Activated CD8-positive, alpha-beta T cell treated with anti-CD3 and anti-CD28 coated beads for 36 hours (primary cell): ENCODE measurements around the gene ZNRF2. TPM values are rescaled to one million over a fixed set of nuclear protein-coding genes. Genes with fewer than 3 reads are reported as not detected.
A peak's percentile ranks its signal among the peaks of the same experiment; 100 is the strongest.

Source experiments
- ATAC-seq: fragments of 200-7000 bp; cut with Tn5 transposase; one replicate; pipeline ENCODE4 v1.10.0; 2021; ENCODE audit warnings: mild to moderate bottlenecking, moderate library complexity
- CTCF ChIA-PET: fragments of 350-600 bp; sonication (Branson Sonifier 250); formaldehyde crosslinking; loops from one replicate; lab custom pipeline; 2021; ENCODE audit warnings: antibody characterized with exemption; lab: Charles Lee
- POLR2A ChIA-PET: fragments of 350-600 bp; sonication (Branson Sonifier 250); formaldehyde crosslinking; loops from one replicate; lab custom pipeline; 2021; ENCODE audit warnings: antibody characterized with exemption; lab: Charles Lee
- DNase-seq: peaks from one replicate; pipeline ENCODE4 v3.0.0-alpha.2; 2020
- H3K27ac Mint-ChIP-seq: one replicate; pipeline ENCODE4 v1.8.0; 2021; ENCODE audit warnings: mild to moderate bottlenecking, mixed read lengths
- H3K27me3 Mint-ChIP-seq: one replicate; pipeline ENCODE4 v1.8.0; 2021; ENCODE audit warnings: mixed read lengths
- H3K36me3 Mint-ChIP-seq: one replicate; pipeline ENCODE4 v1.8.0; 2021; ENCODE audit warnings: low read depth, mixed read lengths
- H3K4me1 Mint-ChIP-seq: one replicate; pipeline ENCODE4 v1.8.0; 2021; ENCODE audit warnings: low read depth, mixed read lengths
- H3K4me3 Mint-ChIP-seq: one replicate; pipeline ENCODE4 v1.8.0; 2021; ENCODE audit warnings: mild to moderate bottlenecking, moderate library complexity, mixed read lengths
- H3K9me3 Mint-ChIP-seq: one replicate; pipeline ENCODE4 v1.8.0; 2021; ENCODE audit warnings: mixed read lengths
- CTCF ChIP-seq: fragments of 200-600 bp; IDR thresholded peaks from one replicate; pipeline ENCODE4 v1.8.0; 2022; ENCODE audit warnings: antibody characterized with exemption, mild to moderate bottlenecking
- intact Hi-C: fragments of 100-400 bp; cut with micrococcal nuclease; formaldehyde crosslinking; loops from one replicate; pipeline ENCODE4 v1.10.0; 2022
- total RNA-seq, 2 experiments: library from RNA; stranded (reverse); gene quantifications; one replicate each; pipeline ENCODE4 v1.2.3, GENCODE V29; 2021

The ZNRF2 gene
- total RNA-seq, 2 experiments from 2014 or later = 8.9 to 9.7 TPM

DNA sequence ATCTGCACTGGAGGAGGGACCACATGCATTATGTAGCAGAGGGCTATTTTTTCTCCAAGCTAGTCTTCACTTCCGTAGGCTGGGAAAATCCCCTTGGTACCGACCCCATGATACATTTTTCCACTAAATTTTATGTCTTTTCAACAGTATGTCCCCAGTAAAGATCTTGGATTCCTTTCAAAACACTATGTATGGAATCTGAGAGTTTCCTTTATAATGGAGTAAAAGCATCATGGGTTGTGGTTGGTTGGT lies 4.8 kb upstream of the ZNRF2 start:
- Mint-ChIP-seq H3K36me3 (no peaks in the 10 kb centered on the region), H3K4me1 (peaks cover 14% of the 10 kb centered on the region), H3K27ac (no peak overlapping the region), H3K27me3 (no peaks in the 10 kb centered on the region), H3K9me3 (no peaks in the 10 kb centered on the region), H3K4me3 (peak overlapping the region; percentile 18)
- CTCF ChIA-PET = interaction anchor here (1.0 to 7.7 kb wide), 6 partner anchors 43 to 285 kb away, joined by 3 to 96 read pairs (median 6); no protein-coding TSS in a partner anchor
- ATAC-seq (no peak), DNase-seq (no peak)
- POLR2A ChIA-PET = interaction anchor here (1.3 kb wide), 1 partner anchor 15 kb away, joined by 3 read pairs; no protein-coding TSS in a partner anchor
- intact Hi-C loops = loop anchor here (5.0 to 10.0 kb wide), 5 partner anchors 73 to 283 kb away; partner anchors contain the start of gene GGCT
- TF ChIP-seq CTCF = no peak

DNA sequence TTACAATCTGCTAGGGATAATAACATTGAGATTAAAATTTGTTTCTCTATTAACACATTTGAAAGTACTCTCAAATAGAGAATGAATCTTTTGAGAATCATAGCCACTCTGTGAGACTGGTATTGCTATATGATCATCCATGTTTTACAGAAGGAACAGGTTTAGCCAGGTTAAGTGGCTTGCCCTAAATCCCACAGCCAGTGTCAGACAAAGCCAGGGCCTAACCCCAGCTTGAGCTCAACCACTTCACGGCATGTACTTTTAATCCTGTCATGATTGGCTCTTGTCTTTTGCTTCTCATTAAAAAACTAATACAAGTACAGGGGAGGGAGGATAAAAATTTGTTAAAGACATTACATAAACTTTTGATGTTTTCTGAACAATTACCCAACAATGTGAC lies 3.8 kb upstream of the ZNRF2 start:
- no peaks in the 10 kb centered on the region for H3K36me3 Mint-ChIP-seq
- H3K9me3 Mint-ChIP-seq = no peaks in the 10 kb centered on the region
- peaks cover 14% of the 10 kb centered on the region for H3K4me1 Mint-ChIP-seq
- no peak for DNase-seq
- intact Hi-C loops = loop anchor here (5.0 to 10.0 kb wide), 2 partner anchors 42 to 194 kb away; partner anchors contain the start of gene NOD1
- ATAC-seq = no peak
- no peak overlapping the region for H3K27ac Mint-ChIP-seq
- H3K27me3 Mint-ChIP-seq = no peaks in the 10 kb centered on the region
- ChIA-PET POLR2A (no interaction called here), CTCF (interaction anchor here (5.2 kb wide), 1 partner anchor 284 kb away, joined by 45 read pairs; no protein-coding TSS in a partner anchor)
- TF ChIP-seq CTCF = no peak
- no peak overlapping the region for H3K4me3 Mint-ChIP-seq

GRCh38 chr7:30281263-30281662 lies 3.1 kb upstream of the ZNRF2 start:
- intact Hi-C loops = loop anchor here (5.0 to 10.0 kb wide), 2 partner anchors 41 to 194 kb away; partner anchors contain the start of gene NOD1
- ATAC-seq = no peak
- H3K36me3 Mint-ChIP-seq = peaks cover 6% of the 10 kb centered on the region
- no peaks in the 10 kb centered on the region for H3K27me3 Mint-ChIP-seq
- no peak for DNase-seq
- POLR2A ChIA-PET = no interaction called here
- no peak overlapping the region for H3K27ac Mint-ChIP-seq
- peaks cover 18% of the 10 kb centered on the region for H3K4me1 Mint-ChIP-seq
- no peak for TF ChIP-seq CTCF
- no peak overlapping the region for H3K4me3 Mint-ChIP-seq
- CTCF ChIA-PET = no interaction called here
- no peaks in the 10 kb centered on the region for H3K9me3 Mint-ChIP-seq

GRCh38 chr7:30281791-30282190 lies 2.6 kb upstream of the ZNRF2 start:
- no peak for TF ChIP-seq CTCF
- no peak for ATAC-seq
- H3K36me3 Mint-ChIP-seq = peaks cover 7% of the 10 kb centered on the region
- no peaks in the 10 kb centered on the region for H3K27me3 Mint-ChIP-seq
- H3K4me3 Mint-ChIP-seq = no peak overlapping the region
- no peaks in the 10 kb centered on the region for H3K9me3 Mint-ChIP-seq
- ChIA-PET POLR2A (no interaction called here), CTCF (interaction anchor here (0.7 kb wide), 1 partner anchor 117 kb away, joined by 3 read pairs; no protein-coding TSS in a partner anchor)
- peaks cover 24% of the 10 kb centered on the region for H3K4me1 Mint-ChIP-seq
- DNase-seq = no peak
- no peak overlapping the region for H3K27ac Mint-ChIP-seq
- intact Hi-C loops = loop anchor here (5.0 to 10.0 kb wide), 2 partner anchors 41 to 193 kb away; partner anchors contain the start of gene NOD1

DNA sequence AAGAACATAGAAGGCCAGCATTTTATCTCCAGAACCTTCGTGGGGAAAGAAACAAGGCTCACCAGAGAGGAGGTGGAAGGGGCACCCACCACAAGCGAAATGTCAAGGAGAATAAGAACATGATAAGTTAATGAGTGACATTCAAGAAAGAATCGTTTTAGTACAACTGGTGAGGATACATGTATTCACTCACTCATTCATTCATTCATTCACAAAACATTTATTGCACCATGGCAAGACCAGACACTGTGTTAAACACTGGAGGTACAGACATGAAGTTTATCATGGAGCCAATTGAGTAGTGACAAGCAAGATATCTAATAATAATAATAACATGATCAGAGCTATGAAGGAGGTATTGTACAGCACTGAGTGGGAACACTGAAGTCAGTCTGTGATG lies 1.7 kb upstream of the ZNRF2 start:
- peaks cover 7% of the 10 kb centered on the region for H3K36me3 Mint-ChIP-seq
- ATAC-seq (no peak), DNase-seq (no peak)
- ChIA-PET CTCF (interaction anchor here (0.8 to 1.6 kb wide), 2 partner anchors 63 to 282 kb away, joined by 3 to 4 read pairs; no protein-coding TSS in a partner anchor), POLR2A (no interaction called here)
- peaks cover 30% of the 10 kb centered on the region for H3K4me1 Mint-ChIP-seq
- intact Hi-C loops = loop anchor here (5.0 to 10.0 kb wide), 2 partner anchors 40 to 192 kb away; partner anchors contain the start of gene NOD1
- TF ChIP-seq CTCF = no peak
- no peaks in the 10 kb centered on the region for H3K27me3 Mint-ChIP-seq
- no peak overlapping the region for H3K27ac Mint-ChIP-seq
- H3K9me3 Mint-ChIP-seq = no peaks in the 10 kb centered on the region
- H3K4me3 Mint-ChIP-seq = no peak overlapping the region
